ENCODE measurements around the gene MYO9A.

Gene MYO9A

DNA sequence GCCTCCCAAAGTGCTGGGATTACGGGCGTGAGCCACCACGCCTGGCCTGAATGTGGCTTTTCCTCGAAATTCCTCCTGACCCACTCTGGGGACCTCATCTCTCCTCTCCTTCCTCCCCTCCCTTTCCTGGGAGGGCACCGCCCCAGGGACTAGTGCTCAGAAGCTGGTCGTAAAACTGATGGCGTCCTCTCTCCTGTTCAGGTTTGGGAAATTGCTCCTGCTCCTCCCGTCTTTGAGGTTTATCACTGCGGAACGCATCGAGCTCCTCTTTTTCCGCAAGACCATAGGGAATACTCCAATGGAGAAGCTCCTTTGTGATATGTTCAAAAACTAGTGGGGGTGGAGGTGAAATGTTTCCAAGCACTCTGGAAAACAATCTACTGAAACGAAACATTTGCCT, 300.6 kb downstream of the MYO9A start:
- H3K4me3 ChIP-seq (ENCODE audit: low read length in 2 of 2): no peak overlapping the region
- peaks cover 3 to 8% of the 10 kb centered on the region in 2 donors for H3K9me3 ChIP-seq (ENCODE audit: control insufficient read depth in 2 of 2, low read length in 2 of 2)
- no peak overlapping the region for H3K27ac ChIP-seq (ENCODE audit: low read depth in 2 of 2, low read length in 2 of 2)
- no peaks in the 10 kb centered on the region for H3K4me1 ChIP-seq (ENCODE audit: control insufficient read depth in 2 of 2, insufficient read depth in 2 of 2, low read length in 2 of 2)
- H3K36me3 ChIP-seq (ENCODE audit: control insufficient read depth in 2 of 2, insufficient read depth in 2 of 2, low read length in 2 of 2): peaks cover 0 to 9% of the 10 kb centered on the region in 2 donors
- no peaks in the 10 kb centered on the region for H3K27me3 ChIP-seq (ENCODE audit: control insufficient read depth in 2 of 2, insufficient read depth in 2 of 2, low read length in 2 of 2)
- no peak overlapping the region for H3K9ac ChIP-seq (ENCODE audit: low read depth in 1 of 2, low read length in 2 of 2)

GRCh38 chr15:71815301-71815700, 302.6 kb downstream of the MYO9A start:
- Histone ChIP-seq H3K27me3 (ENCODE audit: control insufficient read depth in 2 of 2, insufficient read depth in 2 of 2, low read length in 2 of 2) (no peaks in the 10 kb centered on the region), H3K4me1 (ENCODE audit: control insufficient read depth in 2 of 2, insufficient read depth in 2 of 2, low read length in 2 of 2) (no peaks in the 10 kb centered on the region), H3K4me3 (ENCODE audit: low read length in 2 of 2) (no peak overlapping the region), H3K9me3 (ENCODE audit: control insufficient read depth in 2 of 2, low read length in 2 of 2) (no peaks in the 10 kb centered on the region), H3K9ac (ENCODE audit: low read depth in 1 of 2, low read length in 2 of 2) (no peak overlapping the region), H3K27ac (ENCODE audit: low read depth in 2 of 2, low read length in 2 of 2) (no peak overlapping the region), H3K36me3 (ENCODE audit: control insufficient read depth in 2 of 2, insufficient read depth in 2 of 2, low read length in 2 of 2) (no peaks in the 10 kb centered on the region)

DNA sequence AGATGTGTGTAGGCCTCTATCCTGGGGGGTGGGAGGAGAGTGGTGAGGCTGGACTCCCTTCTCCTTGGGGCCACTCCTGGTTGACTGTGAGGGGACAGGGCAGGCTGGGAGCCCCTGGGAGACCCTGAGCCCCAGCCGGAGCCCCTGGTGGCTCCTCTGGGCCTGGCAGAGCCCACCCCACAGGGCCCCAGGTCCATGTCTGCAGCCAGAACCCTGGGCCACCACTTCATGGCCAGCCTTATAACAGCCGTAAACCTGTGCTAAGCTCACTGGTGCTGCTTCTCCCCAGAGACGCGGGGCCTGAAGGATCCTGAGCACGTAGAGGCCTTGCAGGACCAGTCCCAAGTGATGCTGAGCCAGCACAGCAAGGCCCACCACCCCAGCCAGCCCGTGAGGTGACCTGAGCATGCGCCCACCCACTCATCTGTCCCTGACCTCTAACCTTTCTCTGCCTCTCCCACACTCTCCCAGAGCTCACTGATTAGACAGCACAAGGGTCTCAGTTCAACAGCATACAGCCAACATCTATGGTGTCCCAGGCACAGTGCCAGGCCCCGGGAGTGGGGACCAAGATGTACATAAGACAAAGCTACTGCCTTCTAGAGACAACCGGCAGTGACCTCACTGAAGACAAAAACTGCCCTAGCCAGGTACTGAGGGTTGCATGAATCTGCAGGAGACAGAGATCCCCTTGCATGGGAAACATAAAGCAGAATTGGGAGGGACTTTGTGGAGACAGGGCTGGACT, 304.1 kb downstream of the MYO9A start:
- no peak overlapping the region for H3K9ac ChIP-seq (ENCODE audit: low read depth in 1 of 2, low read length in 2 of 2)
- no peak overlapping the region for H3K27ac ChIP-seq (ENCODE audit: low read depth in 2 of 2, low read length in 2 of 2)
- H3K4me1 ChIP-seq (ENCODE audit: control insufficient read depth in 2 of 2, insufficient read depth in 2 of 2, low read length in 2 of 2): peaks cover 0 to 3% of the 10 kb centered on the region in 2 donors
- H3K9me3 ChIP-seq (ENCODE audit: control insufficient read depth in 2 of 2, low read length in 2 of 2): no peaks in the 10 kb centered on the region
- H3K27me3 ChIP-seq (ENCODE audit: control insufficient read depth in 2 of 2, insufficient read depth in 2 of 2, low read length in 2 of 2): no peaks in the 10 kb centered on the region
- no peak overlapping the region for H3K4me3 ChIP-seq (ENCODE audit: low read length in 2 of 2)
- H3K36me3 ChIP-seq (ENCODE audit: control insufficient read depth in 2 of 2, insufficient read depth in 2 of 2, low read length in 2 of 2): no peaks in the 10 kb centered on the region

GRCh38 chr15:71812966-71813722, 304.8 kb downstream of the MYO9A start:
- Histone ChIP-seq H3K27ac (ENCODE audit: low read depth in 2 of 2, low read length in 2 of 2) (no peak overlapping the region), H3K4me1 (ENCODE audit: control insufficient read depth in 2 of 2, insufficient read depth in 2 of 2, low read length in 2 of 2) (peaks cover 0 to 3% of the 10 kb centered on the region in 2 donors), H3K9ac (ENCODE audit: low read depth in 1 of 2, low read length in 2 of 2) (no peak overlapping the region), H3K27me3 (ENCODE audit: control insufficient read depth in 2 of 2, insufficient read depth in 2 of 2, low read length in 2 of 2) (no peaks in the 10 kb centered on the region), H3K9me3 (ENCODE audit: control insufficient read depth in 2 of 2, low read length in 2 of 2) (no peaks in the 10 kb centered on the region), H3K36me3 (ENCODE audit: control insufficient read depth in 2 of 2, insufficient read depth in 2 of 2, low read length in 2 of 2) (no peaks in the 10 kb centered on the region), H3K4me3 (ENCODE audit: low read length in 2 of 2) (no peak overlapping the region)

DNA sequence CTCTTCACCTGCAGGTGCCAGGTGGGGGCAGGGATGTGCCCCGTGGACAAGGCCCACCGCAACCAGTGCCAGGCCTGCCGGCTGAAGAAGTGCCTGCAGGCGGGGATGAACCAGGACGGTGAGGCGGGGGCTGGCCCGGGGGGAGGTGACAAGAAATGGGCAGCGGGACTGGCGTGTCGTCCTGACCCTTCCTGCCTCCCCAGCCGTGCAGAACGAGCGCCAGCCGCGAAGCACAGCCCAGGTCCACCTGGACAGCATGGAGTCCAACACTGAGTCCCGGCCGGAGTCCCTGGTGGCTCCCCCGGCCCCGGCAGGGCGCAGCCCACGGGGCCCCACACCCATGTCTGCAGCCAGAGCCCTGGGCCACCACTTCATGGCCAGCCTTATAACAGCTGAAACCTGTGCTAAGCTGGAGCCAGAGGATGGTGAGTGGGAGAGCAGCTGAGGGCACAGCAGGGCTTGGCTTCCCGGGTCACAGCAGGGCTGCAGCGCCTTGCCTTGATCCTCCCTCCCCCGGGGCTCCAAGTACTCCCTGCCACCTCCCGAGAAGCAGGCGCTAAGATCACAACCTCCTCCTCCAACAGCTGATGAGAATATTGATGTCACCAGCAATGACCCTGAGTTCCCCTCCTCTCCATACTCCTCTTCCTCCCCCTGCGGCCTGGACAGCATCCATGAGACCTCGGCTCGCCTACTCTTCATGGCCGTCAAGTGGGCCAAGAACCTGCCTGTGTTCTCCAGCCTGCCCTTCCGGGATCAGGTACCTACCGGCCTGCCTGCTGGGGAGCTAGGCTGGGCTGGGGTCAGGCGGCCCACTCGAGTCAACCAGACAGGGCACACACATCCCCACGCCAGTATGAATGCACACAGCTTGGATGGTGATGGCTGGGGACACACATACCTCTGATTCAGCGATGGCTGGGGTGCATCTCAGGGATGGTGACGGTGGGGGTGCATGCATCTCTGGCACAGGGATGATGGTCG, 305.9 kb downstream of the MYO9A start:
- Histone ChIP-seq H3K27me3 (ENCODE audit: control insufficient read depth in 2 of 2, insufficient read depth in 2 of 2, low read length in 2 of 2) (no peaks in the 10 kb centered on the region), H3K9ac (ENCODE audit: low read depth in 1 of 2, low read length in 2 of 2) (no peak overlapping the region), H3K36me3 (ENCODE audit: control insufficient read depth in 2 of 2, insufficient read depth in 2 of 2, low read length in 2 of 2) (no peaks in the 10 kb centered on the region), H3K9me3 (ENCODE audit: control insufficient read depth in 2 of 2, low read length in 2 of 2) (no peaks in the 10 kb centered on the region), H3K4me1 (ENCODE audit: control insufficient read depth in 2 of 2, insufficient read depth in 2 of 2, low read length in 2 of 2) (peaks cover 0 to 3% of the 10 kb centered on the region in 2 donors), H3K27ac (ENCODE audit: low read depth in 2 of 2, low read length in 2 of 2) (no peak overlapping the region), H3K4me3 (ENCODE audit: low read length in 2 of 2) (no peak overlapping the region)

DNA sequence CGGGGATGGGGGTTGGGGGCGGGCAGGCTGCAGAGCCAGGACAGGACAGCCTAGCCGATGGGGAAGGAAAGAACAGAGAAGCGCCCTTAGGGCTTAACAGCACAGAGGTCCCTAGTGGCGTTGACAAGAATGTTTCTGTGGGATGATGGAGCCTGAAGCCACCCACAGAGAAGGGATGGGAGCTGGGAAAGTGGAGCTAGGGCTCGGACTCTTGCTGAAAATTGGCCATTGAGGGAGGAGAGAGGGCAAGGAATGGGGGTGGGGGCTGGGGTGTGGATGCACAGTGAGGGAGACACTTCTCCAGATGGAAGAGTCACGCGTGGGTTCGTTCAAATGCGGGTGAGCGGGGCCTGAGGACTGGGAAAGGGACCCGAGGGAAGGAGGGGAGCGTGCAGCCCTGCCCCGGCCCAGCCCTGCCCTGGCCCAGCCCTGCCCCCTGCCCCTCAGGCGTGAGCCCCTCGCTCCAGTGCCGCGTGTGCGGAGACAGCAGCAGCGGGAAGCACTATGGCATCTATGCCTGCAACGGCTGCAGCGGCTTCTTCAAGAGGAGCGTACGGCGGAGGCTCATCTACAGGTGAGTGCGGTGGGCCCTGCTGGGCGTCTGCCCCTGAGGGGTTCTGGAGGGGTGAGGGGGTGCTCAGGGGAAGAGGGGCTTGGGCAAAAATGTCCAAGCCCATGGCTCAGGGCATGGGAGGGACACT, 306.8 kb downstream of the MYO9A start:
- Histone ChIP-seq H3K36me3 (ENCODE audit: control insufficient read depth in 2 of 2, insufficient read depth in 2 of 2, low read length in 2 of 2) (no peaks in the 10 kb centered on the region), H3K27ac (ENCODE audit: low read depth in 2 of 2, low read length in 2 of 2) (no peak overlapping the region), H3K27me3 (ENCODE audit: control insufficient read depth in 2 of 2, insufficient read depth in 2 of 2, low read length in 2 of 2) (no peaks in the 10 kb centered on the region), H3K4me1 (ENCODE audit: control insufficient read depth in 2 of 2, insufficient read depth in 2 of 2, low read length in 2 of 2) (peaks cover 0 to 3% of the 10 kb centered on the region in 2 donors), H3K9me3 (ENCODE audit: control insufficient read depth in 2 of 2, low read length in 2 of 2) (no peaks in the 10 kb centered on the region), H3K4me3 (ENCODE audit: low read length in 2 of 2) (no peak overlapping the region), H3K9ac (ENCODE audit: low read depth in 1 of 2, low read length in 2 of 2) (no peak overlapping the region)

- H3K27me3 ChIP-seq (ENCODE audit: control insufficient read depth in 2 of 2, insufficient read depth in 2 of 2, low read length in 2 of 2): no peaks in the 10 kb centered on the region
- no peaks in the 10 kb centered on the region for H3K36me3 ChIP-seq (ENCODE audit: control insufficient read depth in 2 of 2, insufficient read depth in 2 of 2, low read length in 2 of 2)
- peaks cover 0 to 3% of the 10 kb centered on the region in 2 donors for H3K4me1 ChIP-seq (ENCODE audit: control insufficient read depth in 2 of 2, insufficient read depth in 2 of 2, low read length in 2 of 2)
- no peak within 1 kb of the TSS for H3K9ac ChIP-seq (ENCODE audit: low read depth in 1 of 2, low read length in 2 of 2)
- no peak within 1 kb of the TSS for H3K27ac ChIP-seq (ENCODE audit: low read depth in 2 of 2, low read length in 2 of 2)
- no peak within 1 kb of the TSS for H3K4me3 ChIP-seq (ENCODE audit: low read length in 2 of 2)
- H3K9me3 ChIP-seq (ENCODE audit: control insufficient read depth in 2 of 2, low read length in 2 of 2): no peaks in the 10 kb centered on the region
Observed at GRCh38 chr15:71810256-71811035, 307.5 kb downstream of the MYO9A start, which contains the start of gene NR2E3. Gene NR2E3 (plus strand): TSS chr15:71810554. CDS start chr15:71810744, 190 bp downstream.

- Histone ChIP-seq H3K9ac (ENCODE audit: low read depth in 1 of 2, low read length in 2 of 2) (no peak overlapping the region), H3K27ac (ENCODE audit: low read depth in 2 of 2, low read length in 2 of 2) (no peak overlapping the region), H3K4me1 (ENCODE audit: control insufficient read depth in 2 of 2, insufficient read depth in 2 of 2, low read length in 2 of 2) (peaks cover 0 to 3% of the 10 kb centered on the region in 2 donors), H3K9me3 (ENCODE audit: control insufficient read depth in 2 of 2, low read length in 2 of 2) (no peaks in the 10 kb centered on the region), H3K36me3 (ENCODE audit: control insufficient read depth in 2 of 2, insufficient read depth in 2 of 2, low read length in 2 of 2) (no peaks in the 10 kb centered on the region), H3K4me3 (ENCODE audit: low read length in 2 of 2) (no peak overlapping the region), H3K27me3 (ENCODE audit: control insufficient read depth in 2 of 2, insufficient read depth in 2 of 2, low read length in 2 of 2) (no peaks in the 10 kb centered on the region)
Observed at GRCh38 chr15:71809346-71809745, 308.6 kb downstream of the MYO9A start.
